NCI-H446 treated with DMSO at 0.1 percent for 48 hours (cell line): ENCODE measurements around the gene KLHDC8A.
A peak's percentile ranks its signal among the peaks of the same experiment; 100 is the strongest.
"Not testable (repeated sequence)": the region's sequence is repeated elsewhere in the genome, so short reads cannot be mapped to it uniquely, and the experiment has no call there.

Experiments
- DNase-seq: peaks from one replicate; lab custom pipeline; 2025; lab: John Stamatoyannopoulos, UW

The KLHDC8A gene

GRCh38 chr1:205356440-205357139 lies at the start of gene KLHDC8A:
Gene KLHDC8A, minus strand, starts transcription at chr1:205356922. Its CDS starts 13,318 bp downstream, at chr1:205343604.
- DNase-seq: peak; percentile 67

GRCh38 chr1:205406252-205406651 lies 49.5 kb upstream of the KLHDC8A start:
- not testable (repeated sequence) for DNase-seq

- not testable (repeated sequence) for DNase-seq
These were observed 47.8 kb upstream of the KLHDC8A start for GRCh38 chr1:205404484-205404883.

GRCh38 chr1:205398586-205398985 lies 41.9 kb upstream of the KLHDC8A start:
- DNase-seq: no peak

- DNase-seq: peak; percentile 41
These were observed 40.4 kb upstream of the KLHDC8A start for GRCh38 chr1:205396967-205397616.

GRCh38 chr1:205395616-205396015 lies 38.9 kb upstream of the KLHDC8A start:
- DNase-seq: no peak

- DNase-seq: no peak
These were observed 35.9 kb upstream of the KLHDC8A start for GRCh38 chr1:205392650-205393049.

GRCh38 chr1:205391386-205391785 lies 34.7 kb upstream of the KLHDC8A start:
- no peak for DNase-seq

- no peak for DNase-seq
These were observed 31.1 kb upstream of the KLHDC8A start for GRCh38 chr1:205387845-205388244.

GRCh38 chr1:205382990-205383389 lies 26.3 kb upstream of the KLHDC8A start:
- DNase-seq: not testable (repeated sequence)

GRCh38 chr1:205382561-205382960 lies 25.8 kb upstream of the KLHDC8A start:
- DNase-seq: no peak

- DNase-seq: no peak
These were observed 24.6 kb upstream of the KLHDC8A start for GRCh38 chr1:205381305-205381704.

- no peak for DNase-seq
These were observed 24.2 kb upstream of the KLHDC8A start for GRCh38 chr1:205380882-205381281.

- no peak for DNase-seq
These were observed 22.3 kb upstream of the KLHDC8A start for GRCh38 chr1:205379056-205379455.

- DNase-seq: no peak
These were observed 20.6 kb upstream of the KLHDC8A start for GRCh38 chr1:205377355-205377754.

- DNase-seq: no peak
These were observed 20.0 kb upstream of the KLHDC8A start for GRCh38 chr1:205376739-205377138.

- peak; percentile 38 for DNase-seq
These were observed 19.3 kb upstream of the KLHDC8A start for GRCh38 chr1:205375835-205376545.

GRCh38 chr1:205374210-205375078 lies 17.7 kb upstream of the KLHDC8A start:
- DNase-seq: no peak

- DNase-seq: no peak
These were observed 17.1 kb upstream of the KLHDC8A start for GRCh38 chr1:205373798-205374175.

GRCh38 chr1:205373022-205373797 lies 16.5 kb upstream of the KLHDC8A start:
- no peak for DNase-seq
